GM12873 (cell line): Measurements from ENCODE around the gene DEFB112.

ENCODE experiments used
- CTCF ChIP-seq: IDR thresholded peaks from 2 replicates; pipeline ENCODE4 v1.5.1; 2012; ENCODE audit warnings: low read depth, mild to moderate bottlenecking, moderate library complexity, low read length, control low read depth; ENCODE audit not compliant: insufficient read depth; ENCODE audit errors: missing control alignments

The DEFB112 gene, protein sequence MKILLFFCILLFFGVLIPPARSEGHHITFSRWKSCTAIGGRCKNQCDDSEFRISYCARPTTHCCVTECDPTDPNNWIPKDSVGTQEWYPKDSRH

GRCh38 chr6:50049829-50050228, at the start of gene DEFB112:
Gene DEFB112 (minus strand): TSS chr6:50049929. CDS start chr6:50049869, 60 bp downstream.
- no peak for TF ChIP-seq CTCF

GRCh38 chr6:50098641-50098993, 48.9 kb upstream of the DEFB112 start:
- TF ChIP-seq CTCF = no peak

- TF ChIP-seq CTCF = no peak
Observed at GRCh38 chr6:50097966-50098640, 48.4 kb upstream of the DEFB112 start.

DNA sequence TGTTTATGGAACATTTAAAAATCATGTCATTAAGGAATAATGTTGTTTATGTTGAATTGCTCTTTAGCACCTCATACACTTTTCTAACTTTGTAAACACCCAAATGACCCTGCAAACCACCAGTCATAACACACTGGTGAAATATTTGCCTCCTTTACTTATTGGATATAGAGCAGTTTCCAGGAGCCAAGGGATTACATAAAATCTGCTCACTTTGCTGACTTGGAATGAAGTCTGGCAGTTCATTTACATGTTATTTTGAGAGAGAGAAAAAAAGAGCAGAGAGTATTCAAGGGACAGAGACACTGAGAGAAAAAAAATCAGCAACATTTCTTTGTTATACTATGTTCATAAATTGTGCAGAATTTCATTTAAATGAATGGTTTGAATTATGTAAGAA, 46.6 kb upstream of the DEFB112 start:
- no peak for TF ChIP-seq CTCF

GRCh38 chr6:50093938-50094272, 44.2 kb upstream of the DEFB112 start:
- no peak for TF ChIP-seq CTCF

DNA sequence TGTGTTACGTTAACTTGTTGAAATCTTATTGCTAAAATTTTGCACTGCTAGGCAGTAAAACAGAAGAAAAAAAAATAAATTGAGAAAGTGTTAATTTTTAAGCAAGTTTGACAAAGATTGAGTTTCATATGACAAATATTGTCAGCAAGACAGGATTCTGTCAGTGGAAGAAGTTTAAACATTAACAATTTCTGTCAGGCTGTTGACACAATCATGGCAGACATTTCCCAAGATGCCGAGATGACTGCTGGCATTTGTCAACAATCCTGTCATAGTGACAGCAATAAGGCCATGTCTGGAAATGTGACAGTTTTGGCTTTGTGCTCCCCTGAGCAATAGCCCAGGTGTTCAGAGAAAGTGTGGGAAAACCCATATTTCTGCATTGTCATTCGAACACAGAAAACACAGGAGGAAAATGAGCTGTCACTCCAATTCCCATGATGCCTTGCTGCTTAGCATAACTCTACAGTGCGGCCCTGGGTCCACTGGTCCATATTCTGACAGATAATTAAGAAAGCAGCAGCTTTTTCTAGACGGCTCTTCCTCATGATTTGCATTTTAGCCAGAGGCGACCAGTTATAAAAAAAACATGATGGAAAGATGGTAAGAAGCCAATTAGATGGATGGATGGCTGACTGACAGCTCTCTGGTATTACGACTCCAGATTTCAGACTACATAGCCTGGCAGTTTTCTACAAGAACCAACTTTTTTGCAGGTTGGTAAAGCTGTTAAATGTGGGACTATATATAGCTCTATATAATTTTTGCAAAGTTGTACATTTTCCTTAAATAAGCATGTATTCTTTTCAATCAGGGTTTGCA, 43.6 kb upstream of the DEFB112 start:
- TF ChIP-seq CTCF = no peak

DNA sequence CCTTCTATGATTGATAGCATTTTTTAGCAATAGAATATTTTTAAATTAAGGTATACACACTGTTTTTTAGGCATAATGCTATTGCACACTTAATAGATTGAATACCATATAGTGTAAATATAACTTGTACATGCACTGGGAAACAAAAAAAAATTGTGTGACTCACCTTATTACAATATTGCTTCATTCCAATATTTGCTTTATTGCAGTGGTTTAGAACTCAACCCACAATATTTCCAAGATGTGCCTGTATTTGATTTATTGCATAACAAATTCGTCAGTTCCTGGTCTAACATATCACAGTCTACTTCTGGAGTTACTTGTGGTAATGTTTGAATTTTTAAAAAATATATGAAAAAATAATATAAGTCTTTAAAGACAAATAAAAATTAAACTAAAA, 41.9 kb upstream of the DEFB112 start:
- TF ChIP-seq CTCF = no peak
